Measurements from ENCODE around the gene NACC2. TPM values are rescaled to one million over a fixed set of nuclear protein-coding genes. Genes with fewer than 3 reads are reported as not detected.

NACC2 gene
- total and polyA plus RNA-seq, 2 donors (not counting 1 experiment from before 2014, with no cell fraction given): 0.34 to 1.9 TPM

DNA sequence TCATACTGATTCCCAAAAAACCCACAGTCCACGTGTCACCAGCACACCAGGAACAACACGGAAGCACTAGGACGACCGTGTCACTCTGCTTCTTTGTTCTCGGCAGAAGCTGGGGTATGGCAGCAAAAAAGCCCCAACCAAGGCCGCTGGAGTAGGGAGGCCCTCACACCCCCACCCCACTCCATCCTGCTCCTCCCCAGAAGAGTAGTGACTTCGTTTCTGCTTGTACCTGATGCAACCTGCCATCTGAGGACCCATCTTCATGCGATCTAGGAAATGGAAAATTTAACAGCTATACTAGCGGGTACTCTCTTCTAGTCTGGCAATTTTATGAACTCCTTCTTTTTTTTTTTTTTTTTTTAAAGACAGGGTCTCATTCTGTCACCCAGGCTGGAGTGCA is 137.7 kb downstream of the NACC2 start:
- 96% methylated on average over 8 of the region's 9 CpGs for WGBS (ENCODE audit: insufficient coverage)
- ATAC-seq (ENCODE audit: low read depth): no peak
- H3K4me3 ChIP-seq (ENCODE audit: control extremely low read depth in 1 of 5, extremely low read depth in 1 of 5, insufficient read depth in 1 of 5, low read depth in 2 of 5, low read length in 4 of 5): no peak overlapping the region
- no peak overlapping the region for H3K27ac Mint-ChIP-seq
- TF ChIP-seq EZH2 (IDR thresholded peaks at IDR 0.05; ENCODE audit: borderline replicate concordance, insufficient read depth, low read depth, low read length, poor library complexity, severe bottlenecking): no peak
- TF ChIP-seq, protein P1, sequence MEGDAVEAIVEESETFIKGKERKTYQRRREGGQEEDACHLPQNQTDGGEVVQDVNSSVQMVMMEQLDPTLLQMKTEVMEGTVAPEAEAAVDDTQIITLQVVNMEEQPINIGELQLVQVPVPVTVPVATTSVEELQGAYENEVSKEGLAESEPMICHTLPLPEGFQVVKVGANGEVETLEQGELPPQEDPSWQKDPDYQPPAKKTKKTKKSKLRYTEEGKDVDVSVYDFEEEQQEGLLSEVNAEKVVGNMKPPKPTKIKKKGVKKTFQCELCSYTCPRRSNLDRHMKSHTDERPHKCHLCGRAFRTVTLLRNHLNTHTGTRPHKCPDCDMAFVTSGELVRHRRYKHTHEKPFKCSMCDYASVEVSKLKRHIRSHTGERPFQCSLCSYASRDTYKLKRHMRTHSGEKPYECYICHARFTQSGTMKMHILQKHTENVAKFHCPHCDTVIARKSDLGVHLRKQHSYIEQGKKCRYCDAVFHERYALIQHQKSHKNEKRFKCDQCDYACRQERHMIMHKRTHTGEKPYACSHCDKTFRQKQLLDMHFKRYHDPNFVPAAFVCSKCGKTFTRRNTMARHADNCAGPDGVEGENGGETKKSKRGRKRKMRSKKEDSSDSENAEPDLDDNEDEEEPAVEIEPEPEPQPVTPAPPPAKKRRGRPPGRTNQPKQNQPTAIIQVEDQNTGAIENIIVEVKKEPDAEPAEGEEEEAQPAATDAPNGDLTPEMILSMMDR (IDR thresholded peaks at IDR 0.05): no peak
- intact Hi-C loops (cut with micrococcal nuclease): no loop called here
- H3K9me3 ChIP-seq (ENCODE audit: control extremely low read depth in 1 of 3, control insufficient read depth in 2 of 3, insufficient read depth in 1 of 3, low read length in 2 of 3): peaks cover 0 to 4% (median 0%) of the 10 kb centered on the region in 3 donors
- peaks cover 11 to 18% of the 10 kb centered on the region in 2 donors for H3K4me1 ChIP-seq (ENCODE audit: control insufficient read depth in 2 of 2, insufficient read depth in 2 of 2, low read length in 2 of 2)
- H3K27me3 ChIP-seq (replicated peaks in 1 of 4; ENCODE audit: control extremely low read depth in 1 of 4, control insufficient read depth in 3 of 4, insufficient read depth in 4 of 4, low read length in 3 of 4): no peaks in the 10 kb centered on the region
- H2AFZ ChIP-seq (ENCODE audit: insufficient read depth, low read depth, low read length, poor library complexity, severe bottlenecking): no peak overlapping the region
- no peak overlapping the region for H3K4me3 Mint-ChIP-seq
- peaks cover 22% of the 10 kb centered on the region for H3K4me1 Mint-ChIP-seq
- H4K20me1 ChIP-seq (ENCODE audit: control insufficient read depth, insufficient read depth, low read length, poor library complexity, severe bottlenecking): peaks cover 26% of the 10 kb centered on the region
- peaks cover 2% of the 10 kb centered on the region for H3K27me3 Mint-ChIP-seq
- no peak overlapping the region for H3K9ac ChIP-seq (ENCODE audit: low read length)
- H3K9me3 Mint-ChIP-seq (ENCODE audit: insufficient read depth): no peaks in the 10 kb centered on the region
- DNase-seq: no peak
- H3K36me3 ChIP-seq (replicated peaks in 1 of 2; ENCODE audit: control extremely low read depth in 1 of 2, control insufficient read depth in 1 of 2, extremely low read depth in 1 of 2, insufficient read depth in 2 of 2, low read length in 1 of 2): peaks cover 0 to 9% of the 10 kb centered on the region in 2 experiments
- POLR2A ChIA-PET: no interaction called here
- H3K4me2 ChIP-seq (replicated peaks; ENCODE audit: low read depth, low read length, poor library complexity, severe bottlenecking): no peak overlapping the region
- CTCF ChIA-PET: interaction anchor here (1.3 to 4.1 kb wide), 2 partner anchors 10 to 12 kb away, joined by 3 to 18 read pairs; no protein-coding TSS in a partner anchor
- H3K79me2 ChIP-seq (ENCODE audit: control insufficient read depth, insufficient read depth, low read length): peaks cover 38% of the 10 kb centered on the region
- no peak overlapping the region for H3K27ac ChIP-seq (ENCODE audit: low read length in 2 of 2)

DNA sequence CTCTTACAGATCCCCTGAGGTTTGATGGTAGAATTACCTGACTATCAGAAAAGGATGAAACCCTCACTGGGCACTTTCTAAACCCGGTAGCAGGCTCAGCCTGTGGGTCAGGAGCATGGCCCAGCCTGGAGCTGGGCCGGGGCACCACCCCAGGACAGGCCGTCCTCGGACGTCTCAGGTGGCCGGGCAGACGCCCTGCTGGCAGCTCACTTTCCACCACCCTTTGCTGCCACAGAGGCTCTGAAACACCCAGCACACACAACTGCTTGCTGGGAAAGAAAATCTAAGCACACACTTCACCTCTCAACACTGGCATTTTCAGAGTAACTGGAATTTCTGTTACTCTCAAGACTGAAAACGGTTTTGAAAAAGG is 138.3 kb downstream of the NACC2 start:
- Histone ChIP-seq H3K4me1 (ENCODE audit: control insufficient read depth in 2 of 2, insufficient read depth in 2 of 2, low read length in 2 of 2) (peaks cover 11 to 17% of the 10 kb centered on the region in 2 donors), H3K36me3 (replicated peaks in 1 of 2; ENCODE audit: control extremely low read depth in 1 of 2, control insufficient read depth in 1 of 2, extremely low read depth in 1 of 2, insufficient read depth in 2 of 2, low read length in 1 of 2) (peaks cover 0 to 13% of the 10 kb centered on the region in 2 experiments), H3K4me2 (replicated peaks; ENCODE audit: low read depth, low read length, poor library complexity, severe bottlenecking) (no peak overlapping the region), H3K27me3 (replicated peaks in 1 of 4; ENCODE audit: control extremely low read depth in 1 of 4, control insufficient read depth in 3 of 4, insufficient read depth in 4 of 4, low read length in 3 of 4) (no peaks in the 10 kb centered on the region), H2AFZ (ENCODE audit: insufficient read depth, low read depth, low read length, poor library complexity, severe bottlenecking) (no peak overlapping the region), H3K27ac (ENCODE audit: low read length in 2 of 2) (no peak overlapping the region), H3K4me3 (ENCODE audit: control extremely low read depth in 1 of 5, extremely low read depth in 1 of 5, insufficient read depth in 1 of 5, low read depth in 2 of 5, low read length in 4 of 5) (no peak overlapping the region), H3K79me2 (ENCODE audit: control insufficient read depth, insufficient read depth, low read length) (peaks cover 38% of the 10 kb centered on the region), H3K9me3 (ENCODE audit: control extremely low read depth in 1 of 3, control insufficient read depth in 2 of 3, insufficient read depth in 1 of 3, low read length in 2 of 3) (peaks cover 0 to 4% (median 0%) of the 10 kb centered on the region in 3 donors), H4K20me1 (ENCODE audit: control insufficient read depth, insufficient read depth, low read length, poor library complexity, severe bottlenecking) (peaks cover 26% of the 10 kb centered on the region), H3K9ac (ENCODE audit: low read length) (no peak overlapping the region)
- POLR2A ChIA-PET: no interaction called here
- Mint-ChIP-seq H3K27ac (no peak overlapping the region), H3K9me3 (ENCODE audit: insufficient read depth) (no peaks in the 10 kb centered on the region), H3K4me1 (peaks cover 18% of the 10 kb centered on the region), H3K4me3 (no peak overlapping the region), H3K27me3 (no peaks in the 10 kb centered on the region)
- WGBS (ENCODE audit: insufficient coverage): 95% methylated on average over 7 of the region's 8 CpGs
- DNase-seq (no peak), ATAC-seq (ENCODE audit: low read depth) (no peak)
- CTCF ChIA-PET: interaction anchor here (4.1 kb wide), 1 partner anchor 11 kb away, joined by 18 read pairs; no protein-coding TSS in a partner anchor
- intact Hi-C loops (cut with micrococcal nuclease): no loop called here
- TF ChIP-seq, protein P1 (IDR thresholded peaks at IDR 0.05): no peak
- TF ChIP-seq EZH2 (IDR thresholded peaks at IDR 0.05; ENCODE audit: borderline replicate concordance, insufficient read depth, low read depth, low read length, poor library complexity, severe bottlenecking): no peak

Other genes starting within 250 kb of the NACC2 start
- 31.0 and 31.6 TPM in 2 replicates for gene CAMSAP1, start 187.7 kb downstream of the NACC2 start, total RNA-seq
- gene CAMSAP1, start 187.7 kb downstream of the NACC2 start, polyA plus RNA-seq: 5.6 and 6.6 TPM in 2 replicates
- 30.8 and 32.4 TPM in 2 replicates for gene UBAC1, start 133.9 kb downstream of the NACC2 start, total RNA-seq
- gene UBAC1, start 133.9 kb downstream of the NACC2 start, polyA plus RNA-seq: 23.3 and 31.1 TPM in 2 replicates
- gene TMEM250, start 23.6 kb upstream of the NACC2 start, total RNA-seq: 29.6 and 30.4 TPM in 2 replicates
- gene TMEM250, start 23.6 kb upstream of the NACC2 start, polyA plus RNA-seq: 5.6 and 11.1 TPM in 2 replicates
- gene LHX3, start 109.8 kb upstream of the NACC2 start, total RNA-seq: 0.19 and 0.30 TPM in 2 replicates
- gene LHX3, start 109.8 kb upstream of the NACC2 start, polyA plus RNA-seq: 0.07 TPM in 2 replicates
- 139 and 141 TPM in 2 replicates for gene QSOX2, start 150.5 kb upstream of the NACC2 start, total RNA-seq
- gene QSOX2, start 150.5 kb upstream of the NACC2 start, polyA plus RNA-seq: 62.9 and 85.0 TPM in 2 replicates
- gene CCDC187, start 208.8 kb upstream of the NACC2 start, total RNA-seq: 7.6 and 8.2 TPM in 2 replicates
- gene CCDC187, start 208.8 kb upstream of the NACC2 start, polyA plus RNA-seq: 1.5 and 3.1 TPM in 2 replicates
- 6.3 and 6.8 TPM in 2 replicates for gene GPSM1, start 232.2 kb upstream of the NACC2 start, total RNA-seq
- 2.4 and 6.2 TPM in 2 replicates for gene GPSM1, start 232.2 kb upstream of the NACC2 start, polyA plus RNA-seq